Mucosa of descending colon (tissue), 3 donors: ENCODE measurements around the gene ADAM12. TPM values are rescaled to one million over a fixed set of nuclear protein-coding genes. Genes with fewer than 3 reads are reported as not detected.

Experiments
- ATAC-seq: fragments of 200-7000 bp; cut with Tn5 transposase; one replicate; pipeline ENCODE4 v1.9.1; 2020; ENCODE audit warnings: mild to moderate bottlenecking, moderate library complexity
- DNase-seq, 3 donors: peaks; one replicate each; pipeline ENCODE4 v3.0.0-alpha.2; 2020
- H3K36me3 ChIP-seq: fragments of 200-600 bp; one replicate; pipeline ENCODE4 v1.8.0; 2021; ENCODE audit warnings: low read depth, mild to moderate bottlenecking
- H3K4me1 ChIP-seq: fragments of 200-600 bp; one replicate; pipeline ENCODE4 v1.8.0; 2021; ENCODE audit warnings: low read depth, mild to moderate bottlenecking
- H3K4me3 ChIP-seq: fragments of 200-600 bp; one replicate; pipeline ENCODE4 v1.8.0; 2021; ENCODE audit warnings: mild to moderate bottlenecking
- H3K9me3 ChIP-seq: fragments of 200-600 bp; one replicate; pipeline ENCODE4 v1.8.0; 2021; ENCODE audit warnings: mild to moderate bottlenecking
- CTCF ChIP-seq: fragments of 200-600 bp; IDR thresholded peaks from one replicate; pipeline ENCODE4 v1.8.0; 2022; ENCODE audit warnings: antibody characterized with exemption, mild to moderate bottlenecking
- intact Hi-C, 2 donors: fragments of 100-400 bp; cut with DNase I in 1 of 2; cut with micrococcal nuclease in 1 of 2; formaldehyde crosslinking; loops; one replicate each; pipeline versions ENCODE4 v1.11.0 to v1.11.1; 2022; cut with DNase I, micrococcal nuclease
- total RNA-seq, 3 donors: library from RNA; stranded (reverse); fragmentation: NEBNext Ultra II Directional in 2 of 3; extraction: Animal tissue kit (Norgen Biotek cat#: 25700) in 2 of 3; gene quantifications; one replicate each; pipeline versions ENCODE4 v1.2.1 to v1.2.4, GENCODE V29; 2021 to 2023
- donor health status: DM: no; HTN: no; CAD: no; lungs with moderate emphysema.
- donor health status: DM: no; HTN: no; CAD: no.
- donor health status: DM: no; HTN: yes; CAD: no.

Gene ADAM12
- total RNA-seq, 3 donors from 2014 or later, result 0.20 to 0.89 (median 0.66) TPM

- Histone ChIP-seq H3K4me3 (no peak overlapping the region), H3K4me1 (peaks cover 27% of the 10 kb centered on the region), H3K36me3 (no peaks in the 10 kb centered on the region), H3K9me3 (no peaks in the 10 kb centered on the region)
- DNase-seq, result no peak
- no peak for TF ChIP-seq CTCF
- intact Hi-C loops, result no loop called here
- ATAC-seq, result no peak
These were observed 12.2 kb downstream of the ADAM12 start for GRCh38 chr10:126375926-126376554.

GRCh38 chr10:126375299-126375698 is 13.0 kb downstream of the ADAM12 start:
- Histone ChIP-seq H3K9me3 (no peaks in the 10 kb centered on the region), H3K4me1 (peaks cover 32% of the 10 kb centered on the region), H3K4me3 (no peak overlapping the region), H3K36me3 (no peaks in the 10 kb centered on the region)
- ATAC-seq (peak; percentile 55), DNase-seq (peak in 1 of 3 donors; percentile 76)
- TF ChIP-seq CTCF, result no peak
- intact Hi-C loops, result no loop called here

GRCh38 chr10:126374435-126374834 is 13.8 kb downstream of the ADAM12 start:
- H3K4me3 ChIP-seq, result no peak overlapping the region
- H3K36me3 ChIP-seq, result no peaks in the 10 kb centered on the region
- DNase-seq, result no peak
- H3K9me3 ChIP-seq, result no peaks in the 10 kb centered on the region
- ATAC-seq, result no peak
- intact Hi-C loops, result no loop called here
- TF ChIP-seq CTCF, result no peak
- H3K4me1 ChIP-seq, result peaks cover 32% of the 10 kb centered on the region

GRCh38 chr10:126373972-126374371 is 14.3 kb downstream of the ADAM12 start:
- peaks cover 32% of the 10 kb centered on the region for H3K4me1 ChIP-seq
- intact Hi-C loops, result no loop called here

GRCh38 chr10:126373147-126373546 is 15.1 kb downstream of the ADAM12 start:
- Histone ChIP-seq H3K4me1 (peaks cover 32% of the 10 kb centered on the region), H3K36me3 (no peaks in the 10 kb centered on the region), H3K9me3 (no peaks in the 10 kb centered on the region), H3K4me3 (no peak overlapping the region)
- ATAC-seq (peak; percentile 61), DNase-seq (peak in 2 of 3 donors; percentile 39 to 44)
- TF ChIP-seq CTCF, result no peak
- intact Hi-C loops, result no loop called here

More at GRCh38 chr10:126373972-126374371, 14.3 kb downstream of the ADAM12 start:
- DNase-seq, result no peak
- no peaks in the 10 kb centered on the region for H3K36me3 ChIP-seq
- no peak for TF ChIP-seq CTCF
- H3K4me3 ChIP-seq, result no peak overlapping the region
- no peak for ATAC-seq
- no peaks in the 10 kb centered on the region for H3K9me3 ChIP-seq
